K562 (cell line): ENCODE data around the gene TBXAS1. TPM values are rescaled to one million over a fixed set of nuclear protein-coding genes. Genes with fewer than 3 reads are reported as not detected.
A peak's percentile ranks its signal among the peaks of the same experiment; 100 is the strongest.

ENCODE experiments used
- BRF1 ChIP-seq: IDR thresholded peaks from 3 replicates; pipeline ENCODE4 v1.6.1; 2011; ENCODE audit warnings: borderline replicate concordance, mild to moderate bottlenecking; ENCODE audit not compliant: insufficient read length; ENCODE audit errors: extremely low read depth
- CBFA2T2 ChIP-seq: fragments of 450-650 bp; conservative IDR thresholded peaks from 2 replicates; pipeline ENCODE4 v1.6.1; 2017; ENCODE audit warnings: mild to moderate bottlenecking
- CBX5 ChIP-seq: IDR thresholded peaks from 2 replicates; pipeline ENCODE4 v1.6.1; 2014; ENCODE audit warnings: low read depth, borderline replicate concordance
- GTF2A2 ChIP-seq: IDR thresholded peaks from 2 replicates; pipeline ENCODE4 v1.6.1; 2016; ENCODE audit warnings: mild to moderate bottlenecking, missing genetic modification characterization, missing compliant biosample characterization
- HDAC3 ChIP-seq: fragments of 450-650 bp; IDR thresholded peaks from 2 replicates; pipeline ENCODE4 v1.6.1; 2018; ENCODE audit warnings: borderline replicate concordance, mild to moderate bottlenecking, moderate library complexity; ENCODE audit not compliant: partially characterized antibody
- MBD2 ChIP-seq: sonication (generic); IDR thresholded peaks from 2 replicates; pipeline ENCODE4 v1.6.1; 2016; ENCODE audit warnings: low read depth, borderline replicate concordance
- POLR2A ChIP-seq: fragments of 450-650 bp; conservative IDR thresholded peaks from 2 replicates; pipeline ENCODE4 v1.6.1; 2016
- SIN3A ChIP-seq, 2 experiments: fragments of 150-350 bp in 1 of 2; IDR thresholded peaks; 2 replicates each; pipeline ENCODE4 v1.6.1; 2011 to 2016; ENCODE audit warnings: borderline replicate concordance in 2 of 2, low read depth in 2 of 2, low read length in 2 of 2, mild to moderate bottlenecking in 2 of 2, moderate library complexity in 2 of 2; ENCODE audit not compliant: control insufficient read depth in 1 of 2
- TRIM28 ChIP-seq: fragments of 450-650 bp; IDR thresholded peaks from 2 replicates; pipeline ENCODE4 v1.6.1; 2017
- ZNF263 ChIP-seq: sonication (generic); formaldehyde crosslinking; IDR thresholded peaks from 2 replicates; pipeline ENCODE4 v1.8.0; 2022; ENCODE audit warnings: mild to moderate bottlenecking, missing genetic modification reagents, borderline replicate concordance
- ZNF644 ChIP-seq: fragments of 200-800 bp; sonication (Bioruptor generic); IDR thresholded peaks from 2 replicates; pipeline ENCODE4 v1.6.1; 2016; ENCODE audit warnings: low read depth, missing genetic modification characterization, missing compliant biosample characterization
- polyA plus RNA-seq, 8 experiments: library from polyadenylated mRNA; depleted of rRNA in 4 of 8; stranded (reverse) in 5 of 8; unstranded in 3 of 8; fragments of >200 nt; fragmentation: Nextera tagmentation in 2 of 8; fragmentation: Illumina TruSeq in 1 of 8; extraction: Ambion mirVana in 2 of 8; extraction: Trizol in 1 of 8; gene quantifications; 2 replicates each; pipeline versions ENCODE4 v1.2.1 to v1.2.3, GENCODE V29; 2011 to 2014; ENCODE audit warnings: inconsistent platforms in 1 of 8, missing spikeins in 1 of 8
- total RNA-seq, 7 experiments: library from RNA; depleted of rRNA in 6 of 7; stranded (reverse); fragments of >200 nt in 6 of 7; fragmentation: Illumina TruSeq in 2 of 7; extraction: Trizol in 2 of 7; gene quantifications; 2 replicates each; pipeline versions ENCODE4 v1.2.1 to v1.2.3, GENCODE V29; 2011 to 2021; ENCODE audit warnings: low replicate concordance in 1 of 7
- TF ChIP-seq, protein P1 (sequence below), 2 experiments: fragments of 450-650 bp in 1 of 2; sonication (generic) in 1 of 2; formaldehyde crosslinking in 1 of 2; IDR thresholded peaks; 2 replicates each; pipeline versions ENCODE4 v1.7.1 to v1.9.0; 2016 to 2022; ENCODE audit warnings: inconsistent platforms in 1 of 2, mild to moderate bottlenecking in 1 of 2, missing genetic modification reagents in 1 of 2
- TF ChIP-seq, protein P2 (sequence below), 2 experiments: fragments of 450-650 bp; conservative IDR thresholded peaks; 2 replicates each; pipeline ENCODE4 v1.6.1; 2017; ENCODE audit warnings: mild to moderate bottlenecking in 2 of 2, moderate library complexity in 2 of 2
- TF ChIP-seq, protein P3 (sequence below): sonication (generic); formaldehyde crosslinking; IDR thresholded peaks from 2 replicates; pipeline ENCODE4 v1.9.0; 2022; ENCODE audit warnings: mild to moderate bottlenecking, missing genetic modification reagents

Gene TBXAS1
- total and polyA plus RNA-seq, 9 of the 15 experiments (the other 6 are each of a cell fraction or from before 2014, with no cell fraction given): 1.1 to 8.3 (median 1.9) TPM

DNA sequence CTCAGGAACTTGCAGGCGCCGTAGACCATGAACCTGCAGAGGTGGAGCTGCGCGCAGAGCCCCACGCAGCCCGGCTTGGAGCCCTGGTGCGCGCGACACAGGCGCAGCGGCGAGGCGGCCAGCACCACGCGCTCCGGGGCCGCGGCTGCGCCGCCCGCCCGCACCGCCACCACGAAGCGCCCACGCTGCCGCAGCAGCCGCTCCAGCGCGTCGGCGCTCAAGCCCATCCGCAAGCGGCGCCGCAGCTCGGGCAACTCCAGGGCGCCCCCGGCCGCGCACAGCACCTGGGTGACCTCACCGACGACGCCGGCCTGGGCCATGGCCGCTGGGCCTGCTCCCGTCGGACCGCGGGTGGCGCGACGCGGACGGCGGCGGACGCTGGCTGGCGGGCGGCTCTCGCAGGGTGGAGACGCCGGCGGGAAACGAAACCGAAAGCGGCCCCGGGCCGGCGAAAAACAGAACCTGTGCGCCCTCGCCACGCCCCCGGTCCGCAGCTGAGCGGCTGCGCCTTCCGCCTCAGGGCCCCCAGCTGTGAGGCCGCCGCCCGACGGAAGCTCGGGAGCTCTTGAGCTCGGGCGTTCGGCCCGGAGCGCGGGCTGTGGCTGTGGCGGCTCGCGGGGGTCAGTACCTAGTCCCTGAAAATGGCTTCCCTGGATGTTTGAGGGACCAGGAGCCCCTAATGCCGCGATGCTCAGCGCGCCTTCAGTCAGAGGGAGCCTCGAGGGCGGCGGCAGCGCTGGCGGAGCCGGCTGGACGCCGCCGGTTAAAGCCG, 233.7 kb downstream of the TBXAS1 start, which contains the start of gene PARP12 (continued):
- TF ChIP-seq, protein P1, sequence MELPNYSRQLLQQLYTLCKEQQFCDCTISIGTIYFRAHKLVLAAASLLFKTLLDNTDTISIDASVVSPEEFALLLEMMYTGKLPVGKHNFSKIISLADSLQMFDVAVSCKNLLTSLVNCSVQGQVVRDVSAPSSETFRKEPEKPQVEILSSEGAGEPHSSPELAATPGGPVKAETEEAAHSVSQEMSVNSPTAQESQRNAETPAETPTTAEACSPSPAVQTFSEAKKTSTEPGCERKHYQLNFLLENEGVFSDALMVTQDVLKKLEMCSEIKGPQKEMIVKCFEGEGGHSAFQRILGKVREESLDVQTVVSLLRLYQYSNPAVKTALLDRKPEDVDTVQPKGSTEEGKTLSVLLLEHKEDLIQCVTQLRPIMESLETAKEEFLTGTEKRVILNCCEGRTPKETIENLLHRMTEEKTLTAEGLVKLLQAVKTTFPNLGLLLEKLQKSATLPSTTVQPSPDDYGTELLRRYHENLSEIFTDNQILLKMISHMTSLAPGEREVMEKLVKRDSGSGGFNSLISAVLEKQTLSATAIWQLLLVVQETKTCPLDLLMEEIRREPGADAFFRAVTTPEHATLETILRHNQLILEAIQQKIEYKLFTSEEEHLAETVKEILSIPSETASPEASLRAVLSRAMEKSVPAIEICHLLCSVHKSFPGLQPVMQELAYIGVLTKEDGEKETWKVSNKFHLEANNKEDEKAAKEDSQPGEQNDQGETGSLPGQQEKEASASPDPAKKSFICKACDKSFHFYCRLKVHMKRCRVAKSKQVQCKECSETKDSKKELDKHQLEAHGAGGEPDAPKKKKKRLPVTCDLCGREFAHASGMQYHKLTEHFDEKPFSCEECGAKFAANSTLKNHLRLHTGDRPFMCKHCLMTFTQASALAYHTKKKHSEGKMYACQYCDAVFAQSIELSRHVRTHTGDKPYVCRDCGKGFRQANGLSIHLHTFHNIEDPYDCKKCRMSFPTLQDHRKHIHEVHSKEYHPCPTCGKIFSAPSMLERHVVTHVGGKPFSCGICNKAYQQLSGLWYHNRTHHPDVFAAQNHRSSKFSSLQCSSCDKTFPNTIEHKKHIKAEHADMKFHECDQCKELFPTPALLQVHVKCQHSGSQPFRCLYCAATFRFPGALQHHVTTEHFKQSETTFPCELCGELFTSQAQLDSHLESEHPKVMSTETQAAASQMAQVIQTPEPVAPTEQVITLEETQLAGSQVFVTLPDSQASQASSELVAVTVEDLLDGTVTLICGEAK (IDR thresholded peaks at IDR 0.05): peak; percentile 81
- TF ChIP-seq, protein P1 (CRISPR knock-in tag; IDR thresholded peaks at IDR 0.05): no peak
- TF ChIP-seq ZNF263 (CRISPR knock-in tag) (no peak; the same call in 1 of the 2 replicates), HDAC3 (no peak), CBFA2T2 (no peak), BRF1 (no peak), ZNF644 (tag) (no peak), POLR2A (peak; percentile 81), CBX5 (no peak), MBD2 (peak; percentile 63; the same call in 1 of the 2 replicates), GTF2A2 (peak; percentile 62; the same call in 1 of the 2 replicates), SIN3A (IDR thresholded peaks at IDR 0.05; ENCODE audit: borderline replicate concordance in 2 of 2, control insufficient read depth in 1 of 2, low read depth in 2 of 2, low read length in 2 of 2) (peak; percentile 90 to 98; a peak in 3 of 4 replicates), TRIM28 (no peak)
- TF ChIP-seq, protein P2, sequence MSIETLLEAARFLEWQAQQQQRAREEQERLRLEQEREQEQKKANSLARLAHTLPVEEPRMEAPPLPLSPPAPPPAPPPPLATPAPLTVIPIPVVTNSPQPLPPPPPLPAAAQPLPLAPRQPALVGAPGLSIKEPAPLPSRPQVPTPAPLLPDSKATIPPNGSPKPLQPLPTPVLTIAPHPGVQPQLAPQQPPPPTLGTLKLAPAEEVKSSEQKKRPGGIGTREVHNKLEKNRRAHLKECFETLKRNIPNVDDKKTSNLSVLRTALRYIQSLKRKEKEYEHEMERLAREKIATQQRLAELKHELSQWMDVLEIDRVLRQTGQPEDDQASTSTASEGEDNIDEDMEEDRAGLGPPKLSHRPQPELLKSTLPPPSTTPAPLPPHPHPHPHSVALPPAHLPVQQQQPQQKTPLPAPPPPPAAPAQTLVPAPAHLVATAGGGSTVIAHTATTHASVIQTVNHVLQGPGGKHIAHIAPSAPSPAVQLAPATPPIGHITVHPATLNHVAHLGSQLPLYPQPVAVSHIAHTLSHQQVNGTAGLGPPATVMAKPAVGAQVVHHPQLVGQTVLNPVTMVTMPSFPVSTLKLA (conservative IDR thresholded peaks at IDR 0.05): peak; percentile 68 to 90; a peak in 3 of 4 replicates
- TF ChIP-seq, protein P3, sequence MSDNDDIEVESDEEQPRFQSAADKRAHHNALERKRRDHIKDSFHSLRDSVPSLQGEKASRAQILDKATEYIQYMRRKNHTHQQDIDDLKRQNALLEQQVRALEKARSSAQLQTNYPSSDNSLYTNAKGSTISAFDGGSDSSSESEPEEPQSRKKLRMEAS (CRISPR knock-in tag): peak; percentile 47; the same call in 1 of the 2 replicates
